A549 treated with AZD2906 at 1 μM for 4 hours (cell line): ENCODE results near the gene MRPL1. TPM values are rescaled to one million over a fixed set of nuclear protein-coding genes. Genes with fewer than 3 reads are reported as not detected.

Experiments used
- total RNA-seq: library from RNA; stranded (reverse); fragments of 200-300 nt; extraction: Qiagen RNA extraction; gene quantifications from 5 replicates; pipeline ENCODE4 v1.2.3, GENCODE V29; 2022

Gene MRPL1
- total RNA-seq = 22.9 to 29.3 TPM (median 25.4 TPM) in 5 replicates

DNA sequence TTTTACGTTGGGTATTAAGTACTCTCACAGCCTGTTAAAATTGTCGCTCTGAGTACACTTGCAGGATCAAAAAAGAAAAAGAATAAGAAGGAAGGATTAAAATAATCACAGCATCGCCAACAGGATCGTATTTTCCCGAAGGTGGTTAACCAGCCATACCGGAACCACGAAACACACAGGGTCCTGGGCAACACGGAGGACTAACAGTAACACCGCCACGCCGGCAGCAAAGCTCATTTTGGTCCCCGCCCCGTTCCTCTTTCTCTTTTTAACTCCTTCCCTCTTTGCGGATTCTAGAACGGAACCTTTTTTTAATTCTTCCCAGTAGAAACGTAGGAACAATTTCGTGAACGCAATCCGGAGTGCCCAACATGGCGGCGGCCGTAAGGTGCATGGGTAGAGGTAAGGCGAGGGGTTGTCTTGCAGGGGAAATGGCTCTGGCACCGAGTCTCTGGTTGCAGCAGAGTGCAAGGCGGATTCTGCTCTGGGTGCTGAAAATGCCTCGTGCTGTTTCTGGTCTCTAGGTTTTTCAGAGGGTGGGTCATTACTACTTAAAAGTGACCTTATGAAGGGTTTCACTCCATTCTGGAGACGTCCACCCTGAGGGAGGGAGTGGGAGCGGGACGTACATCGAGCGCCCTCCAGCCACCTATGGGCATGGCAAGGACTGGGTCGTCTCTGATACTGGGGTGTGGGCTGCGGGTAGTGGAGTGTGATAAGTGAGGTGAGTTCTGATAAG, at the start of gene MRPL1:
Gene MRPL1, plus strand, starts transcription at position 353 of the 739 bp plus-strand sequence. Its CDS starts 19 bp downstream, at position 372.

GRCh38 chr4:77818602-77819403, 43.8 kb upstream of the MRPL1 start, which contains the start of gene CNOT6L:
TSS of gene CNOT6L (minus strand) at chr4:77819368. CDS start at chr4:77819308, 60 bp downstream.

Other genes starting within 250 kb of the MRPL1 start
- gene CNOT6L, start 43.5 kb upstream of the MRPL1 start, total RNA-seq = 7.5 to 10.5 TPM (median 9.8 TPM) in 5 replicates
- 2.0 to 2.9 TPM (median 2.5 TPM) in 5 replicates for gene FRAS1, start 194.5 kb downstream of the MRPL1 start, total RNA-seq